GM12878 (cell line): ENCODE data around the gene TNKS1BP1. TPM values are rescaled to one million over a fixed set of nuclear protein-coding genes. Genes with fewer than 3 reads are reported as not detected.

Source experiments
- ATAC-seq: fragments of 200-7000 bp; cut with Tn5 transposase; 3 replicates; pipeline ENCODE4 v1.9.1; 2020; ENCODE audit warnings: mild to moderate bottlenecking, moderate library complexity
- BruUV-seq: library from RNA; stranded (reverse); fragments of 400-500 nt; replicated peaks from 2 replicates; lab custom pipeline; 2021; lab: Mats Ljungman, UMichigan
- CTCF ChIA-PET: fragments of 300-600 bp; sonication (Branson Sonifier 250); formaldehyde crosslinking; extraction: SDS; loops from one replicate; lab custom pipeline; 2021; ENCODE audit warnings: inconsistent platforms; lab: Yijun Ruan, JAX
- POLR2A ChIA-PET: fragments of 350-600 bp; formaldehyde crosslinking; extraction: SDS; loops from one replicate; lab custom pipeline; 2021; ENCODE audit warnings: inconsistent platforms; lab: Charles Lee
- RAD21 ChIA-PET: fragments of 300-600 bp; sonication (Branson Sonifier 250); formaldehyde crosslinking; loops from one replicate; lab custom pipeline; 2023; ENCODE audit warnings: antibody characterized with exemption; ENCODE audit not compliant: unreplicated experiment; lab: Charles Lee
- SMC1A ChIA-PET: fragments of 300-600 bp; sonication (Branson Sonifier 250); formaldehyde crosslinking; loops from one replicate; lab custom pipeline; 2023; ENCODE audit not compliant: unreplicated experiment, uncharacterized antibody; lab: Charles Lee
- DNase-seq: peaks from one replicate; pipeline ENCODE4 v3.0.0-alpha.2; 2011; ENCODE audit warnings: low read depth, low spot score
- FAIRE-seq: peaks from 3 replicates; lab custom pipeline; 2011; peaks lifted over from hg19 to GRCh38; lab: Jason Lieb, UNC
- H2AFZ ChIP-seq: 2 replicates; pipeline ENCODE4 v1.6.0; 2011; ENCODE audit warnings: low read depth, low read length, control low read depth; ENCODE audit not compliant: control insufficient read depth
- H3K27ac ChIP-seq: 2 replicates; pipeline ENCODE4 v1.5.1; 2011; ENCODE audit warnings: control low read depth; ENCODE audit not compliant: control insufficient read depth, insufficient read depth
- H3K27me3 ChIP-seq, 2 experiments: replicated peaks in 1 of 2; 2 replicates each; pipeline versions ENCODE4 v1.6.0 to v1.6.1; 2011; ENCODE audit warnings: low read length in 1 of 2; ENCODE audit not compliant: control insufficient read depth in 2 of 2, insufficient read depth in 2 of 2
- H3K36me3 ChIP-seq, 2 experiments: 2 replicates each; pipeline ENCODE4 v1.5.1; 2011; ENCODE audit warnings: low read length in 1 of 2; ENCODE audit not compliant: control insufficient read depth in 2 of 2, insufficient read depth in 2 of 2
- H3K4me1 ChIP-seq: 2 replicates; pipeline ENCODE4 v1.6.1; 2011; ENCODE audit warnings: mild to moderate bottlenecking, low read length, moderate library complexity, mixed read lengths; ENCODE audit not compliant: control insufficient read depth, insufficient read depth
- H3K4me2 ChIP-seq: 2 replicates; pipeline ENCODE4 v1.6.0; 2011; ENCODE audit warnings: control low read depth; ENCODE audit not compliant: control insufficient read depth, insufficient read depth
- H3K4me3 ChIP-seq: fragments of 200-600 bp; sonication (generic); 2 replicates; pipeline ENCODE4 v1.5.1; 2016
- H3K79me2 ChIP-seq: 2 replicates; pipeline ENCODE4 v1.6.0; 2011; ENCODE audit warnings: low read length; ENCODE audit not compliant: control insufficient read depth, insufficient read depth
- H3K9ac ChIP-seq: 2 replicates; pipeline ENCODE4 v1.8.0; 2011; ENCODE audit warnings: low read length, control low read depth, mixed read lengths; ENCODE audit not compliant: control insufficient read depth, insufficient read depth
- H3K9me3 ChIP-seq: replicated peaks from 3 replicates; pipeline ENCODE4 v1.5.1; 2011; ENCODE audit warnings: mild to moderate bottlenecking, low read length; ENCODE audit not compliant: control insufficient read depth, insufficient read depth
- H4K20me1 ChIP-seq: 2 replicates; pipeline ENCODE4 v1.6.0; 2011; ENCODE audit not compliant: control insufficient read depth, insufficient read depth
- BCL3 ChIP-seq: IDR thresholded peaks from 2 replicates; pipeline ENCODE4 v1.6.1; 2011; ENCODE audit warnings: borderline replicate concordance, low read depth, mild to moderate bottlenecking, moderate library complexity, low read length; ENCODE audit not compliant: insufficient read depth, poor library complexity, severe bottlenecking
- HCFC1 ChIP-seq: fragments of 150-350 bp; IDR thresholded peaks from 2 replicates; pipeline ENCODE4 v1.6.1; 2014; ENCODE audit warnings: low read length
- JUND ChIP-seq: IDR thresholded peaks from 2 replicates; pipeline ENCODE4 v1.6.1; 2012; ENCODE audit warnings: low read depth, mild to moderate bottlenecking, low read length, improper control_type of control experiment, moderate library complexity
- NBN ChIP-seq: fragments of 450-650 bp; IDR thresholded peaks from 2 replicates; pipeline ENCODE4 v1.6.1; 2016
- NR2C2 ChIP-seq: IDR thresholded peaks from 2 replicates; pipeline ENCODE4 v1.6.1; 2011; ENCODE audit warnings: borderline replicate concordance, low read depth; ENCODE audit not compliant: control insufficient read depth, insufficient read length
- NR2F1 ChIP-seq: fragments of 450-650 bp; conservative IDR thresholded peaks from 2 replicates; pipeline ENCODE4 v1.6.1; 2017; ENCODE audit warnings: mild to moderate bottlenecking
- RAD21 ChIP-seq: IDR thresholded peaks from 2 replicates; pipeline ENCODE4 v1.6.1; 2011; ENCODE audit warnings: mild to moderate bottlenecking, low read depth, low read length, moderate library complexity; ENCODE audit not compliant: insufficient read depth
- YBX1 ChIP-seq: fragments of 450-650 bp; IDR thresholded peaks from 2 replicates; pipeline ENCODE4 v1.6.1; 2016; ENCODE audit warnings: antibody characterized with exemption
- WGBS: methylation state at CpG from one replicate; pipeline ENCODE4 v1.1.6; 2016; ENCODE audit warnings: low lambda C conversion rate; ENCODE audit not compliant: insufficient replicate concordance, insufficient coverage; ENCODE audit errors: missing lambda C conversion rate; 5-methylcytosine and 5-hydroxymethylcytosine counted together
- in situ Hi-C: fragments of 300-500 bp; cut with MboI; formaldehyde crosslinking; loops from 9 replicates; pipeline ENCODE4 v1.14.3; 2018; ENCODE audit warnings: mixed read lengths
- intact Hi-C: fragments of 100-400 bp; cut with micrococcal nuclease; formaldehyde crosslinking; loops from one replicate; pipeline ENCODE4 v1.14.2; 2022; ENCODE audit not compliant: unreplicated experiment
- polyA plus RNA-seq, 11 experiments: library from polyadenylated mRNA; depleted of rRNA in 4 of 11; unstranded in 6 of 11; stranded (reverse) in 5 of 11; fragments of >200 nt; fragmentation: Nextera tagmentation in 4 of 11; fragmentation: Illumina TruSeq in 1 of 11; extraction: Ambion mirVana in 4 of 11; extraction: Trizol in 1 of 11; gene quantifications; 1 replicate in 1 of 11; 2 replicates in 10 of 11; pipeline versions ENCODE4 v1.2.1 to v1.2.3, GENCODE V29; 2011 to 2016; ENCODE audit warnings: inconsistent platforms in 2 of 11, missing spikeins in 2 of 11, low read depth in 1 of 11
- total RNA-seq, 4 experiments: library from RNA; depleted of rRNA in 3 of 4; stranded (reverse); fragments of >200 nt in 3 of 4; fragmentation: Illumina TruSeq in 1 of 4; extraction: Trizol in 1 of 4; gene quantifications; 2 replicates each; pipeline versions ENCODE4 v1.2.1 to v1.2.3, GENCODE V29; 2013 to 2021
- TF ChIP-seq, protein P1 (sequence below): fragments of 450-650 bp; IDR thresholded peaks from 2 replicates; pipeline ENCODE4 v1.6.1; 2017; ENCODE audit warnings: mild to moderate bottlenecking, moderate library complexity

TNKS1BP1 gene
- total and polyA plus RNA-seq, 10 of the 15 experiments (the other 5 are each of a cell fraction or from before 2014, with no cell fraction given), result 0.26 to 15.8 (median 4.3) TPM

GRCh38 chr11:57348636-57349313 is 24.0 kb upstream of the TNKS1BP1 start:
- H3K4me2 ChIP-seq, result no peak overlapping the region
- in situ Hi-C loops, result loop anchor here (5.0 to 25.0 kb wide), 5 partner anchors 134 to 1239 kb away; partner anchors contain the start of genes LPXN, OR5B21, TIMM10 and ZFP91
- POLR2A ChIA-PET, result no interaction called here
- H3K4me1 ChIP-seq, result no peaks in the 10 kb centered on the region; the same call in 1 of the 2 replicates
- SMC1A ChIA-PET, result interaction anchor here (1.2 to 1.7 kb wide), 2 partner anchors 9 to 350 kb away, joined by 3 to 4 read pairs; no protein-coding TSS in a partner anchor
- RAD21 ChIA-PET, result interaction anchor here (0.6 kb wide), 1 partner anchor 105 kb away, joined by 3 read pairs; no protein-coding TSS in a partner anchor
- no TSS peak for BruUV-seq
- H3K27ac ChIP-seq, result no peak overlapping the region
- no peak overlapping the region for H3K4me3 ChIP-seq
- no peak for FAIRE-seq
- H2AFZ ChIP-seq, result no peak overlapping the region
- CTCF ChIA-PET, result interaction anchor here (0.9 to 3.4 kb wide), 9 partner anchors 11 to 508 kb away, joined by 3 to 15 read pairs (median 4); partner anchors contain the start of gene P2RX3
- no peaks in the 10 kb centered on the region; the same call in 2 of the 3 replicates for H3K9me3 ChIP-seq
- TF ChIP-seq NR2C2, result no peak
- no peak for TF ChIP-seq YBX1
- TF ChIP-seq HCFC1, result no peak
- no peak for TF ChIP-seq BCL3
- TF ChIP-seq NR2F1, result no peak
- TF ChIP-seq NBN, result no peak
- TF ChIP-seq JUND, result no peak
- TF ChIP-seq, protein P1, sequence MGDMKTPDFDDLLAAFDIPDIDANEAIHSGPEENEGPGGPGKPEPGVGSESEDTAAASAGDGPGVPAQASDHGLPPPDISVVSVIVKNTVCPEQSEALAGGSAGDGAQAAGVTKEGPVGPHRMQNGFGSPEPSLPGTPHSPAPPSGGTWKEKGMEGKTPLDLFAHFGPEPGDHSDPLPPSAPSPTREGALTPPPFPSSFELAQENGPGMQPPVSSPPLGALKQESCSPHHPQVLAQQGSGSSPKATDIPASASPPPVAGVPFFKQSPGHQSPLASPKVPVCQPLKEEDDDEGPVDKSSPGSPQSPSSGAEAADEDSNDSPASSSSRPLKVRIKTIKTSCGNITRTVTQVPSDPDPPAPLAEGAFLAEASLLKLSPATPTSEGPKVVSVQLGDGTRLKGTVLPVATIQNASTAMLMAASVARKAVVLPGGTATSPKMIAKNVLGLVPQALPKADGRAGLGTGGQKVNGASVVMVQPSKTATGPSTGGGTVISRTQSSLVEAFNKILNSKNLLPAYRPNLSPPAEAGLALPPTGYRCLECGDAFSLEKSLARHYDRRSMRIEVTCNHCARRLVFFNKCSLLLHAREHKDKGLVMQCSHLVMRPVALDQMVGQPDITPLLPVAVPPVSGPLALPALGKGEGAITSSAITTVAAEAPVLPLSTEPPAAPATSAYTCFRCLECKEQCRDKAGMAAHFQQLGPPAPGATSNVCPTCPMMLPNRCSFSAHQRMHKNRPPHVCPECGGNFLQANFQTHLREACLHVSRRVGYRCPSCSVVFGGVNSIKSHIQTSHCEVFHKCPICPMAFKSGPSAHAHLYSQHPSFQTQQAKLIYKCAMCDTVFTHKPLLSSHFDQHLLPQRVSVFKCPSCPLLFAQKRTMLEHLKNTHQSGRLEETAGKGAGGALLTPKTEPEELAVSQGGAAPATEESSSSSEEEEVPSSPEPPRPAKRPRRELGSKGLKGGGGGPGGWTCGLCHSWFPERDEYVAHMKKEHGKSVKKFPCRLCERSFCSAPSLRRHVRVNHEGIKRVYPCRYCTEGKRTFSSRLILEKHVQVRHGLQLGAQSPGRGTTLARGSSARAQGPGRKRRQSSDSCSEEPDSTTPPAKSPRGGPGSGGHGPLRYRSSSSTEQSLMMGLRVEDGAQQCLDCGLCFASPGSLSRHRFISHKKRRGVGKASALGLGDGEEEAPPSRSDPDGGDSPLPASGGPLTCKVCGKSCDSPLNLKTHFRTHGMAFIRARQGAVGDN, result no peak
- no peak for TF ChIP-seq RAD21
- TF ChIP-seq, all 136 proteins: peak for 0
- H4K20me1 ChIP-seq, result no peaks in the 10 kb centered on the region
- DNase-seq (no peak), ATAC-seq (no peak)
- WGBS, result 28% methylated on average over 14 of the region's 14 CpGs
- H3K36me3 ChIP-seq, result no peaks in the 10 kb centered on the region
- peaks cover 0 to 4% of the 10 kb centered on the region in 2 experiments; a peak in 1 of 4 replicates for H3K27me3 ChIP-seq
- no peaks in the 10 kb centered on the region for H3K79me2 ChIP-seq
- intact Hi-C loops, result loop anchor here (10.0 kb wide), 1 partner anchor 1156 kb away; the partner anchor contains the start of gene OR5B21
- H3K9ac ChIP-seq, result no peak overlapping the region
